Activated CD8-positive, alpha-beta memory T cell treated with anti-CD3 and anti-CD28 coated beads, Interleukin-2, amount 10 ng/mL, durations not matched to agents 7 days and 5 days (primary cell): Measurements from ENCODE around the gene CELF3. TPM values are rescaled to one million over a fixed set of nuclear protein-coding genes. Genes with fewer than 3 reads are reported as not detected.
"Not testable (repeated sequence)": the region's sequence is repeated elsewhere in the genome, so short reads cannot be mapped to it uniquely, and the experiment has no call there.

Source experiments
- ATAC-seq: fragments of 150-1000 bp; cut with Tn5 transposase; one replicate; pipeline ENCODE4 v1.10.0; 2021; ENCODE audit warnings: moderate library complexity
- CTCF ChIA-PET: fragments of 350-600 bp; sonication (Branson Sonifier 250); formaldehyde crosslinking; loops from one replicate; lab custom pipeline; 2021; ENCODE audit warnings: antibody characterized with exemption; lab: Charles Lee
- DNase-seq: peaks from one replicate; pipeline ENCODE4 v3.0.0-alpha.2; 2020
- H3K27ac Mint-ChIP-seq: one replicate; pipeline ENCODE4 v1.8.0; 2021; ENCODE audit warnings: mild to moderate bottlenecking, mixed read lengths
- H3K27me3 Mint-ChIP-seq: one replicate; pipeline ENCODE4 v1.8.0; 2021; ENCODE audit warnings: mixed read lengths
- H3K36me3 Mint-ChIP-seq: one replicate; pipeline ENCODE4 v1.8.0; 2021; ENCODE audit warnings: mild to moderate bottlenecking, mixed read lengths
- H3K4me1 Mint-ChIP-seq: one replicate; pipeline ENCODE4 v1.8.0; 2021; ENCODE audit warnings: mixed read lengths
- H3K4me3 Mint-ChIP-seq: one replicate; pipeline ENCODE4 v1.8.0; 2021; ENCODE audit warnings: mild to moderate bottlenecking, moderate library complexity, mixed read lengths
- H3K9me3 Mint-ChIP-seq: one replicate; pipeline ENCODE4 v1.8.0; 2022; ENCODE audit warnings: low read depth, mixed read lengths
- total RNA-seq, 2 experiments: library from RNA; stranded (reverse); gene quantifications; one replicate each; pipeline ENCODE4 v1.2.3, GENCODE V29; 2021

Gene CELF3
- not detected for total RNA-seq

GRCh38 chr1:151716771-151717631 lies at the start of gene CELF3:
Gene CELF3, minus strand, starts transcription at chr1:151716803. Its CDS starts 783 bp downstream, at chr1:151716020.
- Mint-ChIP-seq H3K9me3 (no peaks in the 10 kb centered on the region), H3K4me3 (no peak within 1 kb of the TSS), H3K4me1 (peaks cover 23% of the 10 kb centered on the region), H3K27ac (no peak within 1 kb of the TSS), H3K27me3 (peaks cover 67% of the 10 kb centered on the region), H3K36me3 (no peaks in the 10 kb centered on the region)
- CTCF ChIA-PET, result interaction anchor here (1.0 to 2.5 kb wide), 5 partner anchors 17 to 182 kb away, joined by 3 to 9 read pairs (median 3); partner anchors contain the start of gene C2CD4D
- DNase-seq, result peak; percentile 49
- ATAC-seq, result no peak

- DNase-seq, result peak; percentile 22
Observed at GRCh38 chr1:151763990-151764389, 47.4 kb upstream of the CELF3 start.

GRCh38 chr1:151762941-151763921 lies 46.6 kb upstream of the CELF3 start, which contains the start of gene MRPL9:
Gene MRPL9, minus strand, starts transcription at chr1:151763496. Its CDS starts 17 bp downstream, at chr1:151763479.
- peak within 1 kb of the TSS; percentile 93 for H3K4me3 Mint-ChIP-seq
- peak; percentile 99 for ATAC-seq
- H3K27me3 Mint-ChIP-seq, result no peaks in the 10 kb centered on the region
- peak; percentile 91 for DNase-seq
- H3K4me1 Mint-ChIP-seq, result peaks cover 33% of the 10 kb centered on the region
- no peaks in the 10 kb centered on the region for H3K9me3 Mint-ChIP-seq
- H3K36me3 Mint-ChIP-seq, result peaks cover 26% of the 10 kb centered on the region
- CTCF ChIA-PET, result interaction anchor here (0.8 to 1.9 kb wide), 10 partner anchors 15 to 228 kb away, joined by 3 to 7 read pairs (median 4); partner anchors contain the start of gene C2CD4D
- peak within 1 kb of the TSS; percentile 98 for H3K27ac Mint-ChIP-seq

More at GRCh38 chr1:151763990-151764389, 47.4 kb upstream of the CELF3 start:
- peaks cover 36% of the 10 kb centered on the region for H3K4me1 Mint-ChIP-seq
- peak overlapping the region; percentile 98 for H3K27ac Mint-ChIP-seq
- H3K9me3 Mint-ChIP-seq, result no peaks in the 10 kb centered on the region
- no peak for ATAC-seq
- peak overlapping the region; percentile 93 for H3K4me3 Mint-ChIP-seq
- peaks cover 24% of the 10 kb centered on the region for H3K36me3 Mint-ChIP-seq
- H3K27me3 Mint-ChIP-seq, result no peaks in the 10 kb centered on the region
- CTCF ChIA-PET, result interaction anchor here (0.8 to 1.9 kb wide), 6 partner anchors 14 to 229 kb away, joined by 3 to 7 read pairs (median 4); partner anchors contain the start of gene C2CD4D

GRCh38 chr1:151760597-151761385 lies 44.2 kb upstream of the CELF3 start:
- H3K9me3 Mint-ChIP-seq, result no peaks in the 10 kb centered on the region
- ATAC-seq, result no peak
- no peaks in the 10 kb centered on the region for H3K27me3 Mint-ChIP-seq
- H3K36me3 Mint-ChIP-seq, result peaks cover 28% of the 10 kb centered on the region
- CTCF ChIA-PET, result no interaction called here
- peak overlapping the region; percentile 34 for H3K27ac Mint-ChIP-seq
- no peak overlapping the region for H3K4me3 Mint-ChIP-seq
- H3K4me1 Mint-ChIP-seq, result peaks cover 42% of the 10 kb centered on the region
- no peak for DNase-seq

- no peak for ATAC-seq
- Mint-ChIP-seq H3K9me3 (no peaks in the 10 kb centered on the region), H3K4me1 (peaks cover 39% of the 10 kb centered on the region), H3K27ac (no peak overlapping the region), H3K27me3 (no peaks in the 10 kb centered on the region), H3K4me3 (no peak overlapping the region), H3K36me3 (peaks cover 28% of the 10 kb centered on the region)
- CTCF ChIA-PET, result interaction anchor here (1.2 to 1.3 kb wide), 2 partner anchors 24 to 61 kb away, joined by 3 to 5 read pairs; no protein-coding TSS in a partner anchor
- no peak for DNase-seq
Observed at GRCh38 chr1:151759241-151759640, 42.6 kb upstream of the CELF3 start.

- H3K4me1 Mint-ChIP-seq, result peaks cover 20% of the 10 kb centered on the region
- peaks cover 21% of the 10 kb centered on the region for H3K36me3 Mint-ChIP-seq
- ATAC-seq (peak; percentile 49), DNase-seq (no peak)
- no peak overlapping the region for H3K4me3 Mint-ChIP-seq
- peaks cover 4% of the 10 kb centered on the region for H3K27me3 Mint-ChIP-seq
- CTCF ChIA-PET, result interaction anchor here (0.8 kb wide), 1 partner anchor 33 kb away, joined by 3 read pairs; no protein-coding TSS in a partner anchor
- H3K9me3 Mint-ChIP-seq, result no peaks in the 10 kb centered on the region
- peak overlapping the region; percentile 28 for H3K27ac Mint-ChIP-seq
Observed at GRCh38 chr1:151756291-151756690, 39.7 kb upstream of the CELF3 start.

GRCh38 chr1:151741516-151741915 lies 24.9 kb upstream of the CELF3 start:
- Mint-ChIP-seq H3K27me3 (peaks cover 23% of the 10 kb centered on the region), H3K4me3 (no peak overlapping the region), H3K4me1 (peaks cover 7% of the 10 kb centered on the region), H3K27ac (no peak overlapping the region), H3K36me3 (no peaks in the 10 kb centered on the region), H3K9me3 (peaks cover 2% of the 10 kb centered on the region)
- DNase-seq (no peak), ATAC-seq (no peak)
- CTCF ChIA-PET, result no interaction called here

GRCh38 chr1:151739590-151740355 lies 23.2 kb upstream of the CELF3 start:
- H3K27ac Mint-ChIP-seq, result no peak overlapping the region
- ATAC-seq, result no peak
- H3K36me3 Mint-ChIP-seq, result no peaks in the 10 kb centered on the region
- H3K27me3 Mint-ChIP-seq, result peaks cover 15% of the 10 kb centered on the region
- CTCF ChIA-PET, result interaction anchor here (1.9 kb wide), 1 partner anchor 146 kb away, joined by 5 read pairs; no protein-coding TSS in a partner anchor
- H3K4me3 Mint-ChIP-seq, result no peak overlapping the region
- peaks cover 7% of the 10 kb centered on the region for H3K4me1 Mint-ChIP-seq
- H3K9me3 Mint-ChIP-seq, result peaks cover 3% of the 10 kb centered on the region
- no peak for DNase-seq

GRCh38 chr1:151737479-151737878 lies 20.9 kb upstream of the CELF3 start:
- CTCF ChIA-PET, result interaction anchor here (1.1 kb wide), 1 partner anchor 143 kb away, joined by 3 read pairs; no protein-coding TSS in a partner anchor
- H3K4me1 Mint-ChIP-seq, result peaks cover 7% of the 10 kb centered on the region
- no peak for ATAC-seq
- H3K27me3 Mint-ChIP-seq, result peaks cover 3% of the 10 kb centered on the region
- H3K36me3 Mint-ChIP-seq, result no peaks in the 10 kb centered on the region
- no peak for DNase-seq
- H3K4me3 Mint-ChIP-seq, result no peak overlapping the region
- no peak overlapping the region for H3K27ac Mint-ChIP-seq
- H3K9me3 Mint-ChIP-seq, result peaks cover 3% of the 10 kb centered on the region

GRCh38 chr1:151737026-151737425 lies 20.4 kb upstream of the CELF3 start:
- ATAC-seq (no peak), DNase-seq (no peak)
- H3K4me1 Mint-ChIP-seq, result peaks cover 7% of the 10 kb centered on the region
- no peak overlapping the region for H3K27ac Mint-ChIP-seq
- no peak overlapping the region for H3K4me3 Mint-ChIP-seq
- H3K27me3 Mint-ChIP-seq, result peaks cover 5% of the 10 kb centered on the region
- H3K36me3 Mint-ChIP-seq, result no peaks in the 10 kb centered on the region
- peaks cover 3% of the 10 kb centered on the region for H3K9me3 Mint-ChIP-seq
- CTCF ChIA-PET, result interaction anchor here (1.1 kb wide), 1 partner anchor 143 kb away, joined by 3 read pairs; no protein-coding TSS in a partner anchor

- not testable (repeated sequence) for H3K9me3 Mint-ChIP-seq, DNase-seq, H3K4me1 Mint-ChIP-seq, H3K36me3 Mint-ChIP-seq, ATAC-seq, H3K4me3 Mint-ChIP-seq, H3K27ac Mint-ChIP-seq
- CTCF ChIA-PET, result interaction anchor here (0.9 to 2.1 kb wide), 14 partner anchors 12 to 297 kb away, joined by 3 to 7 read pairs (median 4); partner anchors contain the start of gene TUFT1
- peaks cover 20% of the 10 kb centered on the region for H3K27me3 Mint-ChIP-seq
Observed at GRCh38 chr1:151733995-151734394, 17.4 kb upstream of the CELF3 start.
